Gastrocnemius medialis (tissue), 4 donors: Measurements from ENCODE around the gene OGFOD2.
"Not testable (repeated sequence)": the region's sequence is repeated elsewhere in the genome, so short reads cannot be mapped to it uniquely, and the experiment has no call there.

Experiments
- POLR2A ChIP-seq, 2 donors: fragments of 450-650 bp; IDR thresholded peaks; one replicate each; pipeline ENCODE4 v1.6.1; 2017; ENCODE audit warnings: antibody characterized with exemption in 2 of 2, mild to moderate bottlenecking in 2 of 2, moderate library complexity in 2 of 2
- TF ChIP-seq, protein P1 (sequence below), 5 experiments: fragments of 450-650 bp in 3 of 5; fragments of 200-600 bp in 2 of 5; sonication (generic) in 2 of 5; IDR thresholded peaks in 4 of 5; conservative IDR thresholded peaks in 1 of 5; 1 replicate in 4 of 5; 2 replicates in 1 of 5; pipeline ENCODE4 v1.5.1; 2016 to 2019; ENCODE audit warnings: antibody characterized with exemption in 5 of 5, mild to moderate bottlenecking in 3 of 5, moderate library complexity in 3 of 5

DNA sequence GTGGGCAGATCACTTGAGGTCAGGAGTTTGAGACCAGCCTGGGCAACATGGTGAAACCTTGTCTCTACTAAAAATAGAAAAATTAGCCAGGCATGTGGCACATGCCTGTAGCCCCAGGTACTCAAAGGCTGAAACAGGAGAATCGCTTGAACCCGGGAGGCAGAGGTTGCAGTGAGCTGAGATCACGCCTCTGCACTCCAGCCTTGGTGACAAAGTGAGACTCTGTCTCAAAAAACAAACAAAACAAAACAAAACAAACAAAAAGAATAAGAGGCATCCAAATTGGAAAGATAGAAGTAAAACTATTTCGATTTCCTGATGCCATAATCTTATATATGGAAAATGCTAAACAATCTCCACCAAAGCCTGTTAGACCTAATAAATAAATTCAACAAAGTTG lies 39.4 kb downstream of the OGFOD2 start:
- TF ChIP-seq, protein P1, sequence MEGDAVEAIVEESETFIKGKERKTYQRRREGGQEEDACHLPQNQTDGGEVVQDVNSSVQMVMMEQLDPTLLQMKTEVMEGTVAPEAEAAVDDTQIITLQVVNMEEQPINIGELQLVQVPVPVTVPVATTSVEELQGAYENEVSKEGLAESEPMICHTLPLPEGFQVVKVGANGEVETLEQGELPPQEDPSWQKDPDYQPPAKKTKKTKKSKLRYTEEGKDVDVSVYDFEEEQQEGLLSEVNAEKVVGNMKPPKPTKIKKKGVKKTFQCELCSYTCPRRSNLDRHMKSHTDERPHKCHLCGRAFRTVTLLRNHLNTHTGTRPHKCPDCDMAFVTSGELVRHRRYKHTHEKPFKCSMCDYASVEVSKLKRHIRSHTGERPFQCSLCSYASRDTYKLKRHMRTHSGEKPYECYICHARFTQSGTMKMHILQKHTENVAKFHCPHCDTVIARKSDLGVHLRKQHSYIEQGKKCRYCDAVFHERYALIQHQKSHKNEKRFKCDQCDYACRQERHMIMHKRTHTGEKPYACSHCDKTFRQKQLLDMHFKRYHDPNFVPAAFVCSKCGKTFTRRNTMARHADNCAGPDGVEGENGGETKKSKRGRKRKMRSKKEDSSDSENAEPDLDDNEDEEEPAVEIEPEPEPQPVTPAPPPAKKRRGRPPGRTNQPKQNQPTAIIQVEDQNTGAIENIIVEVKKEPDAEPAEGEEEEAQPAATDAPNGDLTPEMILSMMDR (IDR thresholded peaks at IDR 0.05 in 4 of 5, conservative IDR thresholded peaks at IDR 0.05 in 1 of 5): not testable (repeated sequence)
- not testable (repeated sequence) for TF ChIP-seq POLR2A (IDR thresholded peaks at IDR 0.05)
